Thyroid gland (tissue), 4 donors: ENCODE results near the gene PAGR1. TPM values are rescaled to one million over a fixed set of nuclear protein-coding genes. Genes with fewer than 3 reads are reported as not detected.

Experiments
- DNase-seq, 2 donors: peaks; one replicate each; pipeline ENCODE4 v3.0.0-alpha.2; 2019
- H3K27ac ChIP-seq, 3 donors: fragments of 200-600 bp; sonication (generic); 1 replicate in 2 of 3; 2 replicates in 1 of 3; pipeline ENCODE4 v1.5.1; 2016 to 2019; ENCODE audit warnings: mild to moderate bottlenecking in 1 of 3, moderate library complexity in 1 of 3
- H3K27me3 ChIP-seq: fragments of 200-600 bp; sonication (generic); one replicate; pipeline ENCODE4 v1.5.1; 2019
- H3K36me3 ChIP-seq, 2 donors: fragments of 200-600 bp; sonication (generic); one replicate each; pipeline ENCODE4 v1.5.1; 2016 to 2019
- H3K4me1 ChIP-seq, 2 donors: fragments of 200-600 bp; sonication (generic); one replicate each; pipeline ENCODE4 v1.5.1; 2017 to 2019
- H3K4me3 ChIP-seq, 3 donors: fragments of 200-600 bp; sonication (generic); replicated peaks in 1 of 3; 1 replicate in 2 of 3; 2 replicates in 1 of 3; pipeline ENCODE4 v1.5.1; 2016; ENCODE audit warnings: mild to moderate bottlenecking in 1 of 3
- H3K9me3 ChIP-seq: fragments of 200-600 bp; sonication (generic); one replicate; pipeline ENCODE4 v1.5.1; 2017
- POLR2A ChIP-seq, 2 donors: fragments of 450-650 bp; IDR thresholded peaks; one replicate each; pipeline ENCODE4 v1.6.1; 2017; ENCODE audit warnings: antibody characterized with exemption in 2 of 2, mild to moderate bottlenecking in 2 of 2, moderate library complexity in 1 of 2
- WGBS, 2 donors: methylation state at CpG; one replicate each; pipeline ENCODE4 v1.1.5; 2017; 5-methylcytosine and 5-hydroxymethylcytosine counted together
- intact Hi-C: fragments of 100-400 bp; cut with DNase I; formaldehyde crosslinking; loops from one replicate; pipeline ENCODE4 v1.15.1; 2023
- total RNA-seq, 4 donors: library from RNA; depleted of rRNA; stranded (reverse); fragments of >200 nt; gene quantifications; one replicate each; pipeline ENCODE4 v1.2.3, GENCODE V29; 2016
- TF ChIP-seq, protein P1 (sequence below), 6 experiments: fragments of 200-600 bp in 3 of 6; fragments of 450-650 bp in 3 of 6; sonication (generic) in 3 of 6; IDR thresholded peaks; one replicate each; pipeline ENCODE4 v1.5.1; 2016 to 2019; ENCODE audit warnings: antibody characterized with exemption in 6 of 6, mild to moderate bottlenecking in 2 of 6, inconsistent platforms in 1 of 6, moderate library complexity in 1 of 6

PAGR1 gene
- total RNA-seq, 4 donors from 2014 or later: 38.2 to 75.0 (median 55.2) TPM

DNA sequence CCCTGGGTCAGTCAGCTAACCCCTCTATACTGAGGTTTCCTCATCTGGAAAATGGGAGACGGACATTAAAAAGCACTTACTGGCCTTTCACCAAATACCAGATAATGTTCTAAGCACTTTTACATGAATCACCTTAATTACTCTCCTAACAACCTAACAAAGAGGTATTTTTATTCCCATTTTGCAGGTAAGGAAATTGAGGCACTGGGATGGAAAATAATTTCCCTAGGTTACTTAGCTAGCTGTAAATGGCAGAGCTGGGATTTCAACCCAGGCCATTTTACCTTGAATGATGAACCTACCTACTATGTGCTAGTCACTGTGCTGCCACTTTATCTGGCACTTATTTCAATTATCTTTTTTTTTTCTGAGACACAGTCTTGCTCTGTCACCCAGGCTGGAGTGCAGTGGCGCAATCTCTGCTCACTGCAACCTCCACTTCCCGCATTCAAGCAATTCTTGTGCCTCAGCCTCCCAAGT lies 21.7 kb upstream of the PAGR1 start:
- Histone ChIP-seq H3K27me3 (no peaks in the 10 kb centered on the region), H3K4me1 (peaks cover 16 to 18% of the 10 kb centered on the region in 2 donors), H3K36me3 (peaks cover 22 to 23% of the 10 kb centered on the region in 2 donors), H3K9me3 (no peaks in the 10 kb centered on the region), H3K4me3 (no peak overlapping the region), H3K27ac (no peak overlapping the region)
- no peak for DNase-seq
- intact Hi-C loops: no loop called here
- 99 to 100% methylated on average over 3 of the region's 3 CpGs for WGBS, 2 donors
- TF ChIP-seq, protein P1, sequence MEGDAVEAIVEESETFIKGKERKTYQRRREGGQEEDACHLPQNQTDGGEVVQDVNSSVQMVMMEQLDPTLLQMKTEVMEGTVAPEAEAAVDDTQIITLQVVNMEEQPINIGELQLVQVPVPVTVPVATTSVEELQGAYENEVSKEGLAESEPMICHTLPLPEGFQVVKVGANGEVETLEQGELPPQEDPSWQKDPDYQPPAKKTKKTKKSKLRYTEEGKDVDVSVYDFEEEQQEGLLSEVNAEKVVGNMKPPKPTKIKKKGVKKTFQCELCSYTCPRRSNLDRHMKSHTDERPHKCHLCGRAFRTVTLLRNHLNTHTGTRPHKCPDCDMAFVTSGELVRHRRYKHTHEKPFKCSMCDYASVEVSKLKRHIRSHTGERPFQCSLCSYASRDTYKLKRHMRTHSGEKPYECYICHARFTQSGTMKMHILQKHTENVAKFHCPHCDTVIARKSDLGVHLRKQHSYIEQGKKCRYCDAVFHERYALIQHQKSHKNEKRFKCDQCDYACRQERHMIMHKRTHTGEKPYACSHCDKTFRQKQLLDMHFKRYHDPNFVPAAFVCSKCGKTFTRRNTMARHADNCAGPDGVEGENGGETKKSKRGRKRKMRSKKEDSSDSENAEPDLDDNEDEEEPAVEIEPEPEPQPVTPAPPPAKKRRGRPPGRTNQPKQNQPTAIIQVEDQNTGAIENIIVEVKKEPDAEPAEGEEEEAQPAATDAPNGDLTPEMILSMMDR (IDR thresholded peaks at IDR 0.05): no peak
- no peak for TF ChIP-seq POLR2A (IDR thresholded peaks at IDR 0.05)

DNA sequence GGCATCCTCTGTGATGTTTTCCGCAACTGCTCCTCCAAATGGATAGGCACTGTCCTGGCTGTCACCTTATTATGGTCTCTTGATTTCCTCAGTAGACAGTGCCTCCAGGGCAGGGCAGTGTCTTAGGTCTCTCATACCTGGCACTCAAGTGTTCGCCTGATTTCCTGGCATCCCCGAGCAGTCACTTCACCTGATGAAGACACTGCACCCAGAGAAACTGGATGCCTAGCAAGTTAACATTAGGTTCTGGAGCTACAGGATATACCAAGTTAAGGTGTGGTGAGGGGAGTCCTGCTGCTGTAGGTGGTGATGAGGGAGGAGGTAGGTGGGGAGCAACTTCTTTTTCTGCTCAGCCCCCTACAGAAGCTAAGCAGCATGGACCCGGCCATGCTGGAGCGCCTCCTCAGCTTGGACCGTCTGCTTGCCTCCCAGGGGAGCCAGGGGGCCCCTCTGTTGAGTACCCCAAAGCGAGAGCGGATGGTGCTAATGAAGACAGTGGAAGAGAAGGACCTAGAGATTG lies 13.5 kb upstream of the PAGR1 start:
- Histone ChIP-seq H3K4me3 (no peak overlapping the region), H3K4me1 (peaks cover 6 to 16% of the 10 kb centered on the region in 2 donors), H3K36me3 (peaks cover 21 to 28% of the 10 kb centered on the region in 2 donors), H3K27ac (no peak overlapping the region), H3K9me3 (no peaks in the 10 kb centered on the region), H3K27me3 (no peaks in the 10 kb centered on the region)
- DNase-seq: no peak
- TF ChIP-seq POLR2A (IDR thresholded peaks at IDR 0.05): no peak
- TF ChIP-seq, protein P1 (IDR thresholded peaks at IDR 0.05): no peak
- intact Hi-C loops: no loop called here
- WGBS, 2 donors: 91 to 98% methylated on average over 8 of the region's 8 CpGs

DNA sequence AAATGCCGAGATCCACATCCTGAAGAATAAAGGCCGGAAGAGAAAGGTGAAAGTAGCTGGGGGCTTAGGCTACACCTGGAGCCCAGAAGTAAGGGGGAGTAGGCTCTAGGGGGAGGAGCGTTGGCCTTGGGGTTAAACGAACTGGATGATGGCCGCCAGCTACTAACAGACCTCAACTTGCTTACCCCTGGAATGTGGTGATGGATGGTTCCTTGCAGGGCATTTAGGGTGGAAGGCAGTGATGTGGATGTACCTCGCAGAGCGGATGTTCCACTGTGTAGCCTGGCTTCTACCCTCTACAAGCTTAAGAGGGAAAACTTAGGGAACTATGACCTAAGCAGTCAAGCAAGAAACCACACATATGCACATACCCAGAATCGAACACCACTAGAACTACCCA lies 11.9 kb upstream of the PAGR1 start:
- no peaks in the 10 kb centered on the region for H3K27me3 ChIP-seq
- no peak for DNase-seq
- TF ChIP-seq POLR2A (IDR thresholded peaks at IDR 0.05): no peak
- TF ChIP-seq, protein P1 (IDR thresholded peaks at IDR 0.05): no peak
- peaks cover 17 to 30% of the 10 kb centered on the region in 2 donors for H3K4me1 ChIP-seq
- peaks cover 15 to 20% of the 10 kb centered on the region in 2 donors for H3K36me3 ChIP-seq
- H3K4me3 ChIP-seq: no peak overlapping the region
- peak overlapping the region in 2 of 3 donors; percentile 22 to 97 for H3K27ac ChIP-seq
- intact Hi-C loops: no loop called here
- 75 to 78% methylated on average over 8 of the region's 8 CpGs for WGBS, 2 donors
- H3K9me3 ChIP-seq: no peaks in the 10 kb centered on the region

DNA sequence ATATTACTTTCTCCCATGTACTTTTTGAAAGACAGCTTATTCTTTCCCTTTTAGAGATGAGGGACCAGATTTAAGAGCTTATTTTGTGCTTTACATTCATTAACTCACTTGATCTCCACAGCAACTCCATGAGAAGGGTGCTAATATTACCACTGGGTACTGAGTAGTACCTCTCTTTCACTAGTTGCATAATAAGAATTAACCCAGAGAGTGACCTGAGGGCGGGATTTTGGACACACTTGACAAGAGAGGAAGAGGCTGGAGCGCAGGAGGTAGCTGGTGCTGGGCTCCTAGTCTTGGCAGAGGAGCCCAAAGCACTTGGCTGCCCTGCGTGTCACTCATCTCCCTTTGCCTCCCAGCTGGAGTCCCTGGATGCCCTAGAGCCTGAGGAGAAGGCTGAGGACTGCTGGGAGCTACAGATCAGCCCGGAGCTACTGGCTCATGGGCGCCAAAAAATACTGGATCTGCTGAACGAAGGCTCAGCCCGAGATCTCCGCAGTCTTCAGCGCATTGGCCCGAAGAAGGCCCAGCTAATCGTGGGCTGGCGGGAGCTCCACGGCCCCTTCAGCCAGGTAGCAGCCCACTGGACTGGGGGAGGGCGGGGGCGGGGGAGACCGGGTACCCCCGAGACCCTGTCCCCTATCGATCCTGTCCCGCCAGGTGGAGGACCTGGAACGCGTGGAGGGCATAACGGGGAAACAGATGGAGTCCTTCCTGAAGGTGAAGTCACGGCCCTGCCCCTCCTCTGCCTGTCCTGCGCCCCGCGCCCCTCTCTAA lies 11.3 kb upstream of the PAGR1 start:
- TF ChIP-seq, protein P1 (IDR thresholded peaks at IDR 0.05): peak in 1 of 6 experiments; percentile 8
- peak in 1 of 2 donors; percentile 53 for TF ChIP-seq POLR2A (IDR thresholded peaks at IDR 0.05)
- H3K9me3 ChIP-seq: no peaks in the 10 kb centered on the region
- H3K27ac ChIP-seq: peak overlapping the region; percentile 85 to 98 (median 97)
- peaks cover 14 to 15% of the 10 kb centered on the region in 2 donors for H3K36me3 ChIP-seq
- WGBS, 2 donors: 2 to 3% methylated on average over 15 to 21 of the region's 26 CpGs
- intact Hi-C loops: no loop called here
- H3K27me3 ChIP-seq: no peaks in the 10 kb centered on the region
- peaks cover 22 to 36% of the 10 kb centered on the region in 2 donors for H3K4me1 ChIP-seq
- DNase-seq: peak; percentile 85 to 89
- peak overlapping the region; percentile 42 to 74 (median 69) for H3K4me3 ChIP-seq
